ENCODE data around the gene ATXN10.

DNA sequence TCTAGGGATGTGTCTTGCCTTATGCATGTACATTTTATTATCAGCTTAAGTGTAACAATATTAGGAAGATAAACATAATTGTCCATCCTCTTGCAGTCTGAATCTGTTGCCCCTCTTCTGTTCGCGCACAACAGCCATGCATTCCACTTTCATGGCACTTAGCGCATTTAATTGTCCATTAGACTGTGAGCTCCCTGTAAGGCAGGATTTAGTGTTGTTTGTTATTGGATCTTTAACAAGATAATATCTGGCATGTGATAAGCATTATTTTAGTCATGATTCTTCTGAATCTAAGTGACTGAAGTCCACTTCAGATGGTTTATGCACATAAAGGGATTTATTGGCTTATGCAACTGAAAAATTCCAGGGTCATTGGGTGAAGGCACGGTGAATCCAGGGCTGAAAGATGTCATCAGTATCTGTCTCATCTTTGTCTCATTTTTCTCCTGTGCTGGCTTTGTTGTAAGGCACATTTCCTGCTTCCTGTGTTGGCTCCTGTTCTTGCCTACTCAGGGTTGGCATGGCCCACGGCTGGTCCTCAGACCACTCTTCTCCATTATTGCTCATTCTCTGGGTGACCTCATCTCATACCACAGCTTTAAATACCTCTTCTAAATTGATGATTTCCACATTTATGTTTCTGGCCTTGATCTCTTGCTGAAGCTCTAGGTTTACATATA lies 37.6 kb downstream of the ATXN10 start:
- TF ChIP-seq GATA3 (IDR thresholded peaks at IDR 0.05; ENCODE audit: low read depth, low read length) (peak; percentile 39; the same call in 1 of the 2 replicates), GATA2 (IDR thresholded peaks at IDR 0.05; ENCODE audit: low read depth, low read length) (peak; percentile 52; the same call in 1 of the 2 replicates)
